ENCODE data around the gene ADNP.

The ADNP gene

DNA sequence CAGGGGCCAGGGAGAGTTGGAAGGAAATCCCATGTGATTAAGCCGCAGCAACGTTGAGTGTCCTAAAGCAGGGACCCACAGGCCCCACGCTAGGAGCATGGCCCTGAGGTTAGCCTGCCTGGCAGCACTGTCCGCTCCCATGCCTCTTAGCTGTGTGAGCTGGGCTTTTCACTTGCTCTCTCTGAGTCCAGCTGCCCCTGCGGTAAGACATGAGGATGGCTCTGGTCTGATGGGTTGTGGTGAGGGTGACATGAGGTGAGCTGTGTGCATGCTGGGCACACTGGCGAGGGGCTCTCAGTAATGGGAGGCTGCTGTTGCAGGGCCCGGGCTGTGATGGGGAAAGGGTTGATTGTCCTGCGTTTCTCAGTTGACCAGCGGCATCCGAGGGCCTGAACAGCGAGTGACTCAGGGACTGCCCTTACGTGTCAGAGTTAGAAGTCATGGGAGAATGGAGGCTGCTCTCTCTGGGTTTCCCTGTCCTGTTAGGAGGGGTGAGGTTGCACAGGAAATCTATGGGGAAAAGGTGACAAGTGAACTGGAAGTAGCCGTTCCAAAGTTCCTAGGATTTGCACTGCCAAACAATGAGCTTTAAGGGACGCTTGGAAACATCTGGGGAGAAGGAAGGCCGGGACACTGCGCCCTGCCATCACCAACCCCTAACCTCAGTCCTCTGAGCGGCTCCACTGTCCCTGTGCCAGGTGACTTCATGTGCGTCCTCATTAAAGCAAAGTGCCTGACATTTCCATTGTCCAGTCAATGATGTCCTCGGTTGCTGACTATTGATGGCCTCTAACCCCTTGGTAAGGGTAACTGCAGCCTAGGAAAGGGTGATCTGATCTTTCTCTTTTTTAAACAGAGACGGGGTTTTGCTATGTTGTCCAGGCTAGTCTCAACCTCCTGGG lies 51.3 kb downstream of the ADNP start:
- ChIA-PET POLR2A (ENCODE audit: low non-redundant PET) (no interaction called here), CTCF (interaction anchor here (0.5 to 0.6 kb wide), 3 partner anchors 101 to 1287 kb away, joined by 3 to 8 read pairs (median 3); no protein-coding TSS in a partner anchor)
- DNase-seq (ENCODE audit: low spot score): no peak
- H3K27ac ChIP-seq: no peak overlapping the region
- TF ChIP-seq CTCF (conservative IDR thresholded peaks at IDR 0.05; ENCODE audit: low read depth): no peak

DNA sequence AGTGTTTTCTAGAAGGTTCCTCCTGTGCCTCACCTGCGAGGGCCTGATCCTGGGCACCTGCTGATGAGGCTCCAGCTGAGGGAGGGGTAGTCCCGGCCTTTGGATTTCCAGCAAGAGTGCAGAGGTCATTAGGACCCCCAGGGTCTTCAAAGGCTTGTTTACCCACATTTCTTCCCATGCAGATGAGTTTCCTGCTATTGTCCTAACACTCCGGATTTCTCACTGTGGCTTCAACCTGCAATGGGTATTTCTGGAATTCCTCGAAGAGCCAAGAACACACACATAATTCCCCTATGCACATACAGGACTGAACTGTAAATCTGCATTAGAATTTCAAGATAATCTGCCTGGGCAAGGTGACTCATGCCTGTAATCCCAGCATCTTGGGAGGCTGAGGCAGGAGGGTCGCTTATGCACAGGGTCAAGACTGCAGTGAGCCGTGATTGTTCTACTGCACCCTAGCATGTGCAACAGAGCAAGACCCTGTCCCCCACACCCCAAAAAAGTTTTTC lies 53.9 kb downstream of the ADNP start:
- CTCF ChIA-PET: no interaction called here
- POLR2A ChIA-PET (ENCODE audit: low non-redundant PET): no interaction called here

DNA sequence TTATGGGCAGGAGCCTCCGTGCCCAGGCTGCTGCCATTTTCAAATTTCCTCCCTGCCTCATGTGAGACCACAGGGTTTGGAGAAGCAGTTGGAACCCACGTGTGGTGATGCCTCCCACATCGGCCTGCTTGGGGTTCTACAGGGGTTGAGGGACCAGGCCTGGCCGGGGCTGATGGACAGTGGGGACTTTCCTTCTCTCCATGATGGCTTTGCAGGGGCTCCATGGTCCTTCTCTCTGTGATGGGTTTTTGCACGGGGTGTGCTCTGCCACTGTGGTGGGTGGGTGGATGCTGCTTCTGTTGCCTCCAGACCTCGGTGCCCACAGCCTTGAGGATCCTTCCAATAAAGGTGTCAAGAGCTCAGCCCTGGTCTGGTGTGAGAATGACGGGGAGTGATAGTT lies 54.4 kb downstream of the ADNP start:
- no peak overlapping the region for H3K27ac ChIP-seq
- DNase-seq (ENCODE audit: low spot score): no peak
- no peak for TF ChIP-seq CTCF (conservative IDR thresholded peaks at IDR 0.05; ENCODE audit: low read depth)
- ChIA-PET CTCF (interaction anchor here (1.0 kb wide), 1 partner anchor 82 kb away, joined by 6 read pairs; the partner anchor contains the start of gene BCAS4), POLR2A (ENCODE audit: low non-redundant PET) (no interaction called here)

More for the DNA sequence above, 53.9 kb downstream of the ADNP start:
- no peak overlapping the region for H3K27ac ChIP-seq
- no peak for TF ChIP-seq CTCF (conservative IDR thresholded peaks at IDR 0.05; ENCODE audit: low read depth)
- no peak for DNase-seq (ENCODE audit: low spot score)

DNA sequence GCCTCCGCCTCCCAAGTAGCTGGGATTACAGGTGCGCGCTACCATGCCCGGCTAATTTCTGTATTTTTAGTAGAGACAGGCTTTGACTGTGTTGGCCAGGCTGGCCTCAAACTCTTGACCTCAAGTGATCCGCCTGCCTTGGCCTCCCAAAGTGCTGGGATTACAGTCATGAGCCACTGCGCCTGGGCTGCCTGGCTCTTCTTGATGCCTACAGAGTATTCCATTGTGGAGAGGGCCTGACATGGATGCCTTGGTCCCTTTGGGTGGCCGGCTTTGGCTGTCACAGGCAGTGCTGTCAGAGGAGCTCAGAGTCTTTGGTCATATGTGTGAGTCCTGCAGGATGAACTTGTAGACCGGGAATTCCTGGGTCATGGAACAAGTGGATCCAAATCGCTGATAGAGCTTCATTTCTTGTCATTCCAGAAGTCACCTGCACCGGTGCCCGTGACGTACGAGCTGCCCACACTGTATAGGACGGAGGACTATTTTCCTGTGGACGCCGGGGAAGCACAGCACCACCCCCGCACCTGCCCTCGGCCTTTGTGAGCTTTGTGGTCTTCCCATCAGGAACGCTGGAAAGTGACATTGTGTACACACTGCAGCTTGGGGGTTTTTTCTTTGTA lies 55.1 kb downstream of the ADNP start:
- ChIA-PET POLR2A (ENCODE audit: low non-redundant PET) (no interaction called here), CTCF (interaction anchor here (0.6 to 1.0 kb wide), 2 partner anchors 81 to 109 kb away, joined by 5 to 6 read pairs; partner anchors contain the start of gene BCAS4)
- no peak for TF ChIP-seq CTCF (conservative IDR thresholded peaks at IDR 0.05; ENCODE audit: low read depth)
- H3K27ac ChIP-seq: no peak overlapping the region
- DNase-seq (ENCODE audit: low spot score): no peak

GRCh38 chr20:50874758-50875665 lies 56.2 kb downstream of the ADNP start:
- DNase-seq (ENCODE audit: low spot score): no peak
- POLR2A ChIA-PET (ENCODE audit: low non-redundant PET): no interaction called here
- CTCF ChIA-PET: interaction anchor here (0.6 to 1.0 kb wide), 2 partner anchors 110 to 215 kb away, joined by 3 to 5 read pairs; no protein-coding TSS in a partner anchor
- H3K27ac ChIP-seq: no peak overlapping the region
- no peak for TF ChIP-seq CTCF (conservative IDR thresholded peaks at IDR 0.05; ENCODE audit: low read depth)

All from RWPE1 (cell line).